KMS-11 (cell line): ENCODE results near the gene MICAL3.
"Not testable (repeated sequence)": the region's sequence is repeated elsewhere in the genome, so short reads cannot be mapped to it uniquely, and the experiment has no call there.

Experiments
- H2AFZ ChIP-seq: fragments of 200-600 bp; sonication (generic); 2 replicates; pipeline ENCODE4 v1.6.1; 2016; ENCODE audit warnings: antibody characterized with exemption, mixed run types, low read depth
- H3K27ac ChIP-seq: fragments of 200-600 bp; sonication (generic); 2 replicates; pipeline ENCODE4 v1.6.1; 2016; ENCODE audit warnings: mild to moderate bottlenecking, mixed run types
- H3K27me3 ChIP-seq: fragments of 200-600 bp; sonication (generic); 2 replicates; pipeline ENCODE4 v1.6.1; 2017; ENCODE audit warnings: mild to moderate bottlenecking, low read depth, mixed run types, moderate library complexity; ENCODE audit not compliant: insufficient read depth
- H3K36me3 ChIP-seq: fragments of 200-600 bp; sonication (generic); 2 replicates; pipeline ENCODE4 v1.6.1; 2017; ENCODE audit warnings: mild to moderate bottlenecking, mixed run types; ENCODE audit not compliant: insufficient read depth
- H3K4me1 ChIP-seq: fragments of 200-600 bp; sonication (generic); 2 replicates; pipeline ENCODE4 v1.6.1; 2016; ENCODE audit warnings: mild to moderate bottlenecking, low read depth, mixed run types; ENCODE audit not compliant: poor library complexity, severe bottlenecking
- H3K4me2 ChIP-seq: fragments of 200-600 bp; sonication (generic); 2 replicates; pipeline ENCODE4 v1.7.0; 2016; ENCODE audit warnings: mild to moderate bottlenecking, mixed run types
- H3K4me3 ChIP-seq: fragments of 200-600 bp; sonication (generic); IDR thresholded peaks from 2 replicates; pipeline ENCODE4 v1.6.1; 2017; ENCODE audit warnings: low read depth, low read length, mixed read lengths; ENCODE audit not compliant: insufficient read depth
- H3K79me2 ChIP-seq: fragments of 200-600 bp; sonication (generic); 2 replicates; pipeline ENCODE4 v1.6.1; 2016; ENCODE audit warnings: low read depth, mixed run types; ENCODE audit not compliant: insufficient read depth
- H3K9ac ChIP-seq: fragments of 200-600 bp; sonication (generic); 2 replicates; pipeline ENCODE4 v1.6.1; 2016; ENCODE audit warnings: mild to moderate bottlenecking, mixed run types
- H4K20me1 ChIP-seq: fragments of 200-600 bp; sonication (generic); 2 replicates; pipeline ENCODE4 v1.6.1; 2016; ENCODE audit warnings: mild to moderate bottlenecking, mixed run types; ENCODE audit not compliant: insufficient read depth
- CTCF ChIP-seq: fragments of 200-600 bp; sonication (generic); conservative IDR thresholded peaks from 2 replicates; pipeline ENCODE4 v1.6.1; 2017; ENCODE audit warnings: low read depth, mild to moderate bottlenecking, antibody characterized with exemption, low read length, moderate library complexity, mixed read lengths

The MICAL3 gene

GRCh38 chr22:18057568-18058209 is 33.3 kb upstream of the MICAL3 start:
- no peaks in the 10 kb centered on the region for H3K79me2 ChIP-seq
- peak overlapping the region; percentile 85 for H3K27ac ChIP-seq
- no peaks in the 10 kb centered on the region for H3K36me3 ChIP-seq
- H3K4me3 ChIP-seq, result no peak overlapping the region
- no peak overlapping the region for H2AFZ ChIP-seq
- no peak for TF ChIP-seq CTCF
- no peaks in the 10 kb centered on the region for H4K20me1 ChIP-seq
- H3K9ac ChIP-seq, result peak overlapping the region; percentile 49; the same call in 1 of the 2 replicates
- H3K4me1 ChIP-seq, result peaks cover 75% of the 10 kb centered on the region
- peak overlapping the region; percentile 96 for H3K4me2 ChIP-seq
- H3K27me3 ChIP-seq, result no peaks in the 10 kb centered on the region

GRCh38 chr22:18056807-18057474 is 32.6 kb upstream of the MICAL3 start:
- H3K4me2 ChIP-seq, result peak overlapping the region; percentile 96
- H3K4me1 ChIP-seq, result peaks cover 75% of the 10 kb centered on the region
- H3K27me3 ChIP-seq, result no peaks in the 10 kb centered on the region
- H3K9ac ChIP-seq, result peak overlapping the region; percentile 49; the same call in 1 of the 2 replicates
- peak overlapping the region; percentile 45 for H2AFZ ChIP-seq
- H4K20me1 ChIP-seq, result no peaks in the 10 kb centered on the region
- H3K27ac ChIP-seq, result peak overlapping the region; percentile 85
- H3K36me3 ChIP-seq, result no peaks in the 10 kb centered on the region
- TF ChIP-seq CTCF, result no peak
- no peaks in the 10 kb centered on the region for H3K79me2 ChIP-seq
- H3K4me3 ChIP-seq, result no peak overlapping the region

DNA sequence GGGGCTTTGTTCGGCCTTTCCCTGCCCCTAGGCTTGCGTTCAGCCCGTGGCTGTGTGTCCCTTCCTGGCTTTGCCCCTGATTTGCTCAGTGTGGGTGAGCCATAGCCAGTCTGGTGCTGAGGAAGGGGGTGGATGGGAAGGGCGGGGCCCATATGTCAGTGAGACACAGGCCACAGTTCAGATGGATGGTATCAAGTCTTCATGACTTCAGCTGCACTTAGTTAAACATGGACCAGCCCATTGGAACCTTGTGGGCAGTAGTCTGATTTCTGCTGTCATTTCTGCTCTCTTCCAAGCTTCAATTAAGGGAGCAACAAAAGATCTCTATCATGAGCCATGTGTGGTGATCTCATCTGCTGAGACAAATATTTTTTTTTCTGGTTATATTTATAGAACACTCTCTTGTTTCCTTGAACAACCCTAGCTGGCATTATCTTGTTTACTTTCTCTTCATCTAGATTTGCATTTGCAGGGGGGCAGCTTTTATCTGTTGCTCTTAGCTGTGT is 31.9 kb upstream of the MICAL3 start:
- peak overlapping the region; percentile 96 for H3K4me2 ChIP-seq
- peaks cover 73% of the 10 kb centered on the region for H3K4me1 ChIP-seq
- H3K79me2 ChIP-seq, result no peaks in the 10 kb centered on the region
- H3K9ac ChIP-seq, result peak overlapping the region; percentile 49; the same call in 1 of the 2 replicates
- H3K36me3 ChIP-seq, result no peaks in the 10 kb centered on the region
- H4K20me1 ChIP-seq, result no peaks in the 10 kb centered on the region
- TF ChIP-seq CTCF, result no peak
- H3K27ac ChIP-seq, result peak overlapping the region; percentile 85
- no peak overlapping the region for H3K4me3 ChIP-seq
- peak overlapping the region; percentile 45 for H2AFZ ChIP-seq
- no peaks in the 10 kb centered on the region for H3K27me3 ChIP-seq

DNA sequence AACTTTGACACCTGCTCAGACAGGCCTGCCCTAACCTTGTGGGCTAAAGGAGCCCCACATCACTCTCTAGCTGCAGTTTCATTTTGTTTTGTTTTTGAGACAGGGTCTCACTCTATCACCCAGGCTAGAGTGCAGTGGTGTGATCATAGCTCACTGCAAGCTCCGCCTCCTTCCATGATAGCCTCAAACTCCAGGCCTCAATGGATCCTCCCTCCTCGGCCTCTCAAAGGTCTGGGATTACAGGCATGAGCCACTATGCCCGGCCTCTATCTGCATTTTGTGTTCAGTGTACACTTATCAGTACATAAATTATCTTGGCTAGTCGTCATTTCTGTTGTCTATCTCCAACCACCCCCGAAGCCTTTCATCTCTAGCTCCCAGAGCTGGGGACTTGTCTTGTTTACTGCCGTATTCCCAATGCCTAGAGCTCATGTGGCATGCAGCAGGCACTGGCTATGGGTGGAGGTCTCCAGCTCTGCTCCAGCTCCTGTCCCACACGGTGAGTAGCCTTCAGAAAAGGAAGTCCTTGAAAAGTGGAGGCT is 31.3 kb upstream of the MICAL3 start:
- Histone ChIP-seq H3K4me2 (peak overlapping the region; percentile 96), H3K27me3 (no peaks in the 10 kb centered on the region)
- TF ChIP-seq CTCF, result no peak

GRCh38 chr22:18053216-18053946 is 29.0 kb upstream of the MICAL3 start:
- H3K79me2 ChIP-seq, H3K9ac ChIP-seq, H2AFZ ChIP-seq, H4K20me1 ChIP-seq, H3K27me3 ChIP-seq, H3K36me3 ChIP-seq, H3K4me2 ChIP-seq, H3K27ac ChIP-seq, H3K4me3 ChIP-seq: not testable (repeated sequence)
- peaks cover 45% of the 10 kb centered on the region for H3K4me1 ChIP-seq

More for the DNA sequence above, 31.3 kb upstream of the MICAL3 start:
- Histone ChIP-seq H3K4me3 (no peak overlapping the region), H3K9ac (peak overlapping the region; percentile 49; the same call in 1 of the 2 replicates), H3K36me3 (no peaks in the 10 kb centered on the region), H3K27ac (peak overlapping the region; percentile 85), H4K20me1 (no peaks in the 10 kb centered on the region), H2AFZ (peak overlapping the region; percentile 45), H3K79me2 (no peaks in the 10 kb centered on the region), H3K4me1 (peaks cover 68% of the 10 kb centered on the region)

DNA sequence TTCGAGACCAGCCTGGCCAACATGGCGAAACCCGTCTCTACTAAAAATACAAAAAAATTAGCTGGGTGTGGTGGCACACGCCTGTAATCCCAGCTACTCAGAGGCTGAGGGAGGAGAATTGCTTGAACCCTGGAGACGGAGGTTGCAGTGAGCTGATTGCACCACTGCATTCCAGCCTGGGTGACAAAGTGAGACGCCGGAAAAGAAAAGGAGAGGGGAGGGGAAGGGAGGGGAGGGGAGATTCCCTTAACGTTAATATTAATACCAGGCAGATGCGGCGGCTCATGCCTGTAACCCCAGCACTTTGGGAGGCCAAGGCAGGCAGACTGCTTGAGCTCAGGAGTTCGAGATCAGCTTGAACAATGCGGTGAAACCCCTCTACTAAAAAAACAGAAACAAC is 26.8 kb upstream of the MICAL3 start:
- not testable (repeated sequence) for H3K27me3 ChIP-seq, H3K36me3 ChIP-seq, H3K27ac ChIP-seq, H3K4me3 ChIP-seq, H3K9ac ChIP-seq, H2AFZ ChIP-seq, H4K20me1 ChIP-seq, H3K4me2 ChIP-seq, H3K79me2 ChIP-seq
- peaks cover 22% of the 10 kb centered on the region for H3K4me1 ChIP-seq
